ENCODE measurements around the gene PCDHGC3. TPM values are rescaled to one million over a fixed set of nuclear protein-coding genes. Genes with fewer than 3 reads are reported as not detected.

PCDHGC3 gene
- total and polyA plus RNA-seq, 2 of the 8 experiments (the other 6 are each of a cell fraction or from before 2014, with no cell fraction given): 4.7 to 18.6 TPM

DNA sequence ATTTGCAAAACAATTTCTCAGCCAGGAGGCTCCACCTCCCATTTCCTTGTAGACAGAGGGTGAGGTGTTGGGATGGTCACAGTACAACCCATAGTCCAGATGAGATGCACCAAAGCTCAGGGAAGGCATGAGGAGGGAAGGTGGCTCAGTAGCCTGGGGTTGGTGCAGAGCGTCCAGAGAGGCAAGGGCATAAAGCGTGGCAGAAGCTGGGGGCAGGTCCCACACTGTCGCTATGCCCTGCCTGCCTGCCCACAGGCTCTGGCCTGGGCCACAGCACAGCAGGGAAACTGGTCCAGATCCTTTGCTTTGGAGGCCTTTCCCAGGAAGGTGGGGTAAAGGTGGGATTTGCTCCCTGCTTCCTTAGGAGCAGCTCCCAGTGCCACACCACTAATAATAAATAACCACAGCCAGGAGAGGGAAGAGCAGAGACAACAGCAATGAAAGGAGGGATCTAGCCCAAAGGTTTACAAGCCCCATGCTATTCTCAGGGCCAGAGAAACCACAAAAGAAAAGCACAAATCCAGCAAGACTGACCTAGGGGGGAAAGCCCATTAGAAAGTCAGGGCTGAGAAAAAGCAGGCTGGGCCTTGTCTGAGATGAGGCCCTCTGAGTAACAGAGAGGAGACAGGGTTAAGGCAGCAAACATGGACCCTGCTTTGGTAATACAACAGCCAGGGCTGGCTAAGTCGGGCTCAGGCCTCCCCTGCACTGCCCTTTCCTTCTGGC, 40.3 kb downstream of the PCDHGC3 start (continued):
- TF ChIP-seq, protein P1, sequence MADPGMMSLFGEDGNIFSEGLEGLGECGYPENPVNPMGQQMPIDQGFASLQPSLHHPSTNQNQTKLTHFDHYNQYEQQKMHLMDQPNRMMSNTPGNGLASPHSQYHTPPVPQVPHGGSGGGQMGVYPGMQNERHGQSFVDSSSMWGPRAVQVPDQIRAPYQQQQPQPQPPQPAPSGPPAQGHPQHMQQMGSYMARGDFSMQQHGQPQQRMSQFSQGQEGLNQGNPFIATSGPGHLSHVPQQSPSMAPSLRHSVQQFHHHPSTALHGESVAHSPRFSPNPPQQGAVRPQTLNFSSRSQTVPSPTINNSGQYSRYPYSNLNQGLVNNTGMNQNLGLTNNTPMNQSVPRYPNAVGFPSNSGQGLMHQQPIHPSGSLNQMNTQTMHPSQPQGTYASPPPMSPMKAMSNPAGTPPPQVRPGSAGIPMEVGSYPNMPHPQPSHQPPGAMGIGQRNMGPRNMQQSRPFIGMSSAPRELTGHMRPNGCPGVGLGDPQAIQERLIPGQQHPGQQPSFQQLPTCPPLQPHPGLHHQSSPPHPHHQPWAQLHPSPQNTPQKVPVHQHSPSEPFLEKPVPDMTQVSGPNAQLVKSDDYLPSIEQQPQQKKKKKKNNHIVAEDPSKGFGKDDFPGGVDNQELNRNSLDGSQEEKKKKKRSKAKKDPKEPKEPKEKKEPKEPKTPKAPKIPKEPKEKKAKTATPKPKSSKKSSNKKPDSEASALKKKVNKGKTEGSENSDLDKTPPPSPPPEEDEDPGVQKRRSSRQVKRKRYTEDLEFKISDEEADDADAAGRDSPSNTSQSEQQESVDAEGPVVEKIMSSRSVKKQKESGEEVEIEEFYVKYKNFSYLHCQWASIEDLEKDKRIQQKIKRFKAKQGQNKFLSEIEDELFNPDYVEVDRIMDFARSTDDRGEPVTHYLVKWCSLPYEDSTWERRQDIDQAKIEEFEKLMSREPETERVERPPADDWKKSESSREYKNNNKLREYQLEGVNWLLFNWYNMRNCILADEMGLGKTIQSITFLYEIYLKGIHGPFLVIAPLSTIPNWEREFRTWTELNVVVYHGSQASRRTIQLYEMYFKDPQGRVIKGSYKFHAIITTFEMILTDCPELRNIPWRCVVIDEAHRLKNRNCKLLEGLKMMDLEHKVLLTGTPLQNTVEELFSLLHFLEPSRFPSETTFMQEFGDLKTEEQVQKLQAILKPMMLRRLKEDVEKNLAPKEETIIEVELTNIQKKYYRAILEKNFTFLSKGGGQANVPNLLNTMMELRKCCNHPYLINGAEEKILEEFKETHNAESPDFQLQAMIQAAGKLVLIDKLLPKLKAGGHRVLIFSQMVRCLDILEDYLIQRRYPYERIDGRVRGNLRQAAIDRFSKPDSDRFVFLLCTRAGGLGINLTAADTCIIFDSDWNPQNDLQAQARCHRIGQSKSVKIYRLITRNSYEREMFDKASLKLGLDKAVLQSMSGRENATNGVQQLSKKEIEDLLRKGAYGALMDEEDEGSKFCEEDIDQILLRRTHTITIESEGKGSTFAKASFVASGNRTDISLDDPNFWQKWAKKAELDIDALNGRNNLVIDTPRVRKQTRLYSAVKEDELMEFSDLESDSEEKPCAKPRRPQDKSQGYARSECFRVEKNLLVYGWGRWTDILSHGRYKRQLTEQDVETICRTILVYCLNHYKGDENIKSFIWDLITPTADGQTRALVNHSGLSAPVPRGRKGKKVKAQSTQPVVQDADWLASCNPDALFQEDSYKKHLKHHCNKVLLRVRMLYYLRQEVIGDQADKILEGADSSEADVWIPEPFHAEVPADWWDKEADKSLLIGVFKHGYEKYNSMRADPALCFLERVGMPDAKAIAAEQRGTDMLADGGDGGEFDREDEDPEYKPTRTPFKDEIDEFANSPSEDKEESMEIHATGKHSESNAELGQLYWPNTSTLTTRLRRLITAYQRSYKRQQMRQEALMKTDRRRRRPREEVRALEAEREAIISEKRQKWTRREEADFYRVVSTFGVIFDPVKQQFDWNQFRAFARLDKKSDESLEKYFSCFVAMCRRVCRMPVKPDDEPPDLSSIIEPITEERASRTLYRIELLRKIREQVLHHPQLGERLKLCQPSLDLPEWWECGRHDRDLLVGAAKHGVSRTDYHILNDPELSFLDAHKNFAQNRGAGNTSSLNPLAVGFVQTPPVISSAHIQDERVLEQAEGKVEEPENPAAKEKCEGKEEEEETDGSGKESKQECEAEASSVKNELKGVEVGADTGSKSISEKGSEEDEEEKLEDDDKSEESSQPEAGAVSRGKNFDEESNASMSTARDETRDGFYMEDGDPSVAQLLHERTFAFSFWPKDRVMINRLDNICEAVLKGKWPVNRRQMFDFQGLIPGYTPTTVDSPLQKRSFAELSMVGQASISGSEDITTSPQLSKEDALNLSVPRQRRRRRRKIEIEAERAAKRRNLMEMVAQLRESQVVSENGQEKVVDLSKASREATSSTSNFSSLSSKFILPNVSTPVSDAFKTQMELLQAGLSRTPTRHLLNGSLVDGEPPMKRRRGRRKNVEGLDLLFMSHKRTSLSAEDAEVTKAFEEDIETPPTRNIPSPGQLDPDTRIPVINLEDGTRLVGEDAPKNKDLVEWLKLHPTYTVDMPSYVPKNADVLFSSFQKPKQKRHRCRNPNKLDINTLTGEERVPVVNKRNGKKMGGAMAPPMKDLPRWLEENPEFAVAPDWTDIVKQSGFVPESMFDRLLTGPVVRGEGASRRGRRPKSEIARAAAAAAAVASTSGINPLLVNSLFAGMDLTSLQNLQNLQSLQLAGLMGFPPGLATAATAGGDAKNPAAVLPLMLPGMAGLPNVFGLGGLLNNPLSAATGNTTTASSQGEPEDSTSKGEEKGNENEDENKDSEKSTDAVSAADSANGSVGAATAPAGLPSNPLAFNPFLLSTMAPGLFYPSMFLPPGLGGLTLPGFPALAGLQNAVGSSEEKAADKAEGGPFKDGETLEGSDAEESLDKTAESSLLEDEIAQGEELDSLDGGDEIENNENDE (IDR thresholded peaks at IDR 0.05; ENCODE audit: insufficient replicate concordance, low read length): no peak
- no peak for TF ChIP-seq TAF1 (IDR thresholded peaks at IDR 0.05; ENCODE audit: low read depth, low read length)
